MM.1S (cell line): ENCODE measurements around the gene L3MBTL3.

Experiments used
- CTCF ChIP-seq: fragments of 300-600 bp; sonication (generic); IDR thresholded peaks from 2 replicates; pipeline ENCODE4 v1.5.1; 2016; ENCODE audit warnings: antibody characterized with exemption, low read length, mixed read lengths
- EZH2phosphoT487 ChIP-seq: fragments of 300-600 bp; sonication (generic); IDR thresholded peaks from 2 replicates; pipeline ENCODE4 v1.6.1; 2018; ENCODE audit warnings: antibody characterized with exemption, low read length

DNA sequence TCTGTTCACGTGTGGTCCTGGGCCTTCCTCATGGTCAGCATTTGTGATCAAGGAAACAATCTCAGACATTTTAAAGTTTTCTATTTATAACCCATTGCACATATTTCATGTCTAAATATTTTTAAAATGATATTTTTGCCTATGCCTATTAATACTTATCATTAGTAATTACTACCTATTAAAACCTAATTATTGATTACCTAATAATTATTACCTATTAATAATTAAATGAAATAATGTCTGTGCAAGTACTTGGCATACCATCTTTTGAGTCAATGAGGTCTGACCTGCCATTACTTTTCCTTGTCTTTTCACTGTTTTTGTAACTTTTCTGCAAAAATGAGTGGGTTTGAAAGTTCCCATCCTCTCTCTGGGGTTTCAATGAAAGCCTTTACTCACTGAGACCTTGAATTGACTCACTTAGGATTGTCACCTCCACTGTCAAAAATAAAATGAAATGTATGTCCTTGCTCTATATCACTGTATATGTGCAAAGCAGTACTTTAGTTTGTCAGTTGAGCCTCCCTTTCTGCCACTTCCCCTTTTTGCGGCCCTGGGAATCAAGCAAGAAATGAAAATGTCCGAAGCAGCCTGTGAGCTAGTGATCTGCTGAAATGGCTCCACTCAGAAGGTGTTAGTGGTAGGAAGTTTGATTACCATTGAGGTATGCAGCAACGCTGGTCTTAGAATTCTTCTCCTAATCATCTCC is 87.8 kb downstream of the L3MBTL3 start:
- no peak for TF ChIP-seq CTCF
- TF ChIP-seq EZH2phosphoT487, result no peak
